Body of pancreas (tissue), 4 donors: ENCODE results near the gene ARID5B.

Experiments used
- CTCF ChIP-seq, 7 experiments: fragments of 450-650 bp in 4 of 7; fragments of 200-600 bp in 3 of 7; sonication (generic) in 3 of 7; IDR thresholded peaks; one replicate each; pipeline ENCODE4 v1.5.1; 2016 to 2019; ENCODE audit warnings: antibody characterized with exemption in 7 of 7
- POLR2A ChIP-seq, 3 donors: fragments of 450-650 bp; IDR thresholded peaks; one replicate each; pipeline ENCODE4 v1.6.1; 2016; ENCODE audit warnings: antibody characterized with exemption in 3 of 3, mild to moderate bottlenecking in 2 of 3

- TF ChIP-seq CTCF (IDR thresholded peaks at IDR 0.05) (peak in 1 of 7 experiments; percentile 4), POLR2A (IDR thresholded peaks at IDR 0.05) (no peak)
Observed at GRCh38 chr10:62080905-62081304, 179.4 kb downstream of the ARID5B start.
